K562 (cell line): ENCODE results near the gene SNW1. TPM values are rescaled to one million over a fixed set of nuclear protein-coding genes. Genes with fewer than 3 reads are reported as not detected.

Experiments
- FOS ChIP-seq: IDR thresholded peaks from 3 replicates; pipeline ENCODE4 v1.6.1; 2011; ENCODE audit not compliant: insufficient read length; ENCODE audit errors: extremely low read depth
- GATAD2A ChIP-seq: fragments of 450-650 bp; IDR thresholded peaks from 2 replicates; pipeline ENCODE4 v1.6.1; 2017
- KAT8 ChIP-seq: fragments of 450-650 bp; IDR thresholded peaks from 2 replicates; pipeline ENCODE4 v1.6.1; 2016; ENCODE audit warnings: low read depth, mild to moderate bottlenecking
- NCOA4 ChIP-seq: fragments of 450-650 bp; IDR thresholded peaks from 2 replicates; pipeline ENCODE4 v1.6.1; 2018; ENCODE audit warnings: mild to moderate bottlenecking; ENCODE audit not compliant: partially characterized antibody
- ZNF384 ChIP-seq: IDR thresholded peaks from 2 replicates; pipeline ENCODE4 v1.6.1; 2012; ENCODE audit warnings: low read depth, low read length, improper control_type of control experiment
- polyA plus RNA-seq, 8 experiments: library from polyadenylated mRNA; depleted of rRNA in 4 of 8; stranded (reverse) in 5 of 8; unstranded in 3 of 8; fragments of >200 nt; fragmentation: Nextera tagmentation in 2 of 8; fragmentation: Illumina TruSeq in 1 of 8; extraction: Ambion mirVana in 2 of 8; extraction: Trizol in 1 of 8; gene quantifications; 2 replicates each; pipeline versions ENCODE4 v1.2.1 to v1.2.3, GENCODE V29; 2011 to 2014; ENCODE audit warnings: inconsistent platforms in 1 of 8, missing spikeins in 1 of 8
- total RNA-seq, 7 experiments: library from RNA; depleted of rRNA in 6 of 7; stranded (reverse); fragments of >200 nt in 6 of 7; fragmentation: Illumina TruSeq in 2 of 7; extraction: Trizol in 2 of 7; gene quantifications; 2 replicates each; pipeline versions ENCODE4 v1.2.1 to v1.2.3, GENCODE V29; 2011 to 2021; ENCODE audit warnings: low replicate concordance in 1 of 7
- TF ChIP-seq, protein P1 (sequence below): fragments of 250-450 bp; sonication (Bioruptor Pico); IDR thresholded peaks from 2 replicates; pipeline ENCODE4 v1.8.0; 2022; ENCODE audit warnings: inconsistent platforms
- TF ChIP-seq, protein P2 (sequence below): sonication (generic); formaldehyde crosslinking; IDR thresholded peaks from 2 replicates; pipeline ENCODE4 v1.4.0; 2020; ENCODE audit warnings: mild to moderate bottlenecking, missing genetic modification reagents
- TF ChIP-seq, protein P3 (sequence below), 2 experiments: fragments of 450-650 bp; IDR thresholded peaks; 2 replicates each; pipeline ENCODE4 v1.6.1; 2018; ENCODE audit warnings: mild to moderate bottlenecking in 2 of 2, low read depth in 1 of 2; ENCODE audit not compliant: partially characterized antibody in 2 of 2
- TF ChIP-seq, protein P4 (sequence below): fragments of 450-650 bp; IDR thresholded peaks from 2 replicates; pipeline ENCODE4 v1.6.1; 2018; ENCODE audit not compliant: partially characterized antibody
- TF ChIP-seq, protein P5 (sequence below): fragments of 200-400 bp; formaldehyde crosslinking; IDR thresholded peaks from 2 replicates; pipeline ENCODE4 v1.6.1; 2017; ENCODE audit warnings: mild to moderate bottlenecking, low read depth, low read length, moderate library complexity

The SNW1 gene
- total and polyA plus RNA-seq, 9 of the 15 experiments (the other 6 are each of a cell fraction or from before 2014, with no cell fraction given), result 64.4 to 143 (median 98.2) TPM

DNA sequence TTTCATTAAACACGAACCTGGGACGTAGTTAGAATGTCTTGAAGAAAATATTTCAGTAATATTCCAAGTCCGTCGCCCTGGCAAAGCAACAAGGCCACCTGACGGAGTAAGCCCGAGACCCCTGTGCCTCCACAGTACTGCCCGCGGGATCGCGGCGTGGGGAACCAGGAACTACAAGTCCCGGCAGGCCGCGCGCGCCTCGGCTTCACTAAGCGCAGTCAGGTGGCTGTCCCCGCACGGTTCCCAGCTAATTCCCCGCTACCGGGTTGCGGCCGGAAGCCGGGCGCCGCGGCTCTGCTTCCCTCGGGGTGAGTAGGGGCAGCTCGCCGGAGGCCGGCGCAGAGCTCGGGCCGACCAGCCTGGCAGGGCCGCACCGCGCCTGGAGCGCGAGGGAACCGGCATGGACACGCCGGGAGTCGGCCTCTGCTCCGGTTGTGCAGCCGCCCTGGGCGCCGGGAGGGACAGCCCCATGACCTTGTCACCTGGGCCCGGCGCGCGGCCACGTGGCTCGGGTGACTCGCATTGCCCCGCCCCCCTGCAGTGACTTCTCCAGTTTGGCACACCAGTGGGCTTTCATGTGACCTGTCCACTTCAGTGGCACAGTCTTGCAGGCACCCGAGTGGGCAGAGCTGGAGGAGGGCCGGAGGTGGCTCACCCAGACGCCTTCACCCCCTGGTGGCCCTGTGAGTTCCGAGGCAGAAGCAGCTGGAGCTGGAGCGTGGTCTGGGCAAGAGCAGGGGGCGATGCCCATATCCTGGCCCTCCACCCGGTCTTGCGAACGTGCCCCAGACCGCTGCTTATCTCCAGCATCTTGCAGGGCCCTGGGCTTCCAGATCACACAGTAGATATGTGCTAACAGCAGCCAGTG is 39.1 kb upstream of the SNW1 start, which contains the start of gene ADCK1 (continued):
- TF ChIP-seq, protein P1, sequence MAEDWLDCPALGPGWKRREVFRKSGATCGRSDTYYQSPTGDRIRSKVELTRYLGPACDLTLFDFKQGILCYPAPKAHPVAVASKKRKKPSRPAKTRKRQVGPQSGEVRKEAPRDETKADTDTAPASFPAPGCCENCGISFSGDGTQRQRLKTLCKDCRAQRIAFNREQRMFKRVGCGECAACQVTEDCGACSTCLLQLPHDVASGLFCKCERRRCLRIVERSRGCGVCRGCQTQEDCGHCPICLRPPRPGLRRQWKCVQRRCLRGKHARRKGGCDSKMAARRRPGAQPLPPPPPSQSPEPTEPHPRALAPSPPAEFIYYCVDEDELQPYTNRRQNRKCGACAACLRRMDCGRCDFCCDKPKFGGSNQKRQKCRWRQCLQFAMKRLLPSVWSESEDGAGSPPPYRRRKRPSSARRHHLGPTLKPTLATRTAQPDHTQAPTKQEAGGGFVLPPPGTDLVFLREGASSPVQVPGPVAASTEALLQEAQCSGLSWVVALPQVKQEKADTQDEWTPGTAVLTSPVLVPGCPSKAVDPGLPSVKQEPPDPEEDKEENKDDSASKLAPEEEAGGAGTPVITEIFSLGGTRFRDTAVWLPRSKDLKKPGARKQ (CRISPR knock-in tag), result no peak
- TF ChIP-seq, protein P2, sequence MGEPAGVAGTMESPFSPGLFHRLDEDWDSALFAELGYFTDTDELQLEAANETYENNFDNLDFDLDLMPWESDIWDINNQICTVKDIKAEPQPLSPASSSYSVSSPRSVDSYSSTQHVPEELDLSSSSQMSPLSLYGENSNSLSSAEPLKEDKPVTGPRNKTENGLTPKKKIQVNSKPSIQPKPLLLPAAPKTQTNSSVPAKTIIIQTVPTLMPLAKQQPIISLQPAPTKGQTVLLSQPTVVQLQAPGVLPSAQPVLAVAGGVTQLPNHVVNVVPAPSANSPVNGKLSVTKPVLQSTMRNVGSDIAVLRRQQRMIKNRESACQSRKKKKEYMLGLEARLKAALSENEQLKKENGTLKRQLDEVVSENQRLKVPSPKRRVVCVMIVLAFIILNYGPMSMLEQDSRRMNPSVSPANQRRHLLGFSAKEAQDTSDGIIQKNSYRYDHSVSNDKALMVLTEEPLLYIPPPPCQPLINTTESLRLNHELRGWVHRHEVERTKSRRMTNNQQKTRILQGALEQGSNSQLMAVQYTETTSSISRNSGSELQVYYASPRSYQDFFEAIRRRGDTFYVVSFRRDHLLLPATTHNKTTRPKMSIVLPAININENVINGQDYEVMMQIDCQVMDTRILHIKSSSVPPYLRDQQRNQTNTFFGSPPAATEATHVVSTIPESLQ (CRISPR knock-in tag), result no peak
- TF ChIP-seq, protein P3, sequence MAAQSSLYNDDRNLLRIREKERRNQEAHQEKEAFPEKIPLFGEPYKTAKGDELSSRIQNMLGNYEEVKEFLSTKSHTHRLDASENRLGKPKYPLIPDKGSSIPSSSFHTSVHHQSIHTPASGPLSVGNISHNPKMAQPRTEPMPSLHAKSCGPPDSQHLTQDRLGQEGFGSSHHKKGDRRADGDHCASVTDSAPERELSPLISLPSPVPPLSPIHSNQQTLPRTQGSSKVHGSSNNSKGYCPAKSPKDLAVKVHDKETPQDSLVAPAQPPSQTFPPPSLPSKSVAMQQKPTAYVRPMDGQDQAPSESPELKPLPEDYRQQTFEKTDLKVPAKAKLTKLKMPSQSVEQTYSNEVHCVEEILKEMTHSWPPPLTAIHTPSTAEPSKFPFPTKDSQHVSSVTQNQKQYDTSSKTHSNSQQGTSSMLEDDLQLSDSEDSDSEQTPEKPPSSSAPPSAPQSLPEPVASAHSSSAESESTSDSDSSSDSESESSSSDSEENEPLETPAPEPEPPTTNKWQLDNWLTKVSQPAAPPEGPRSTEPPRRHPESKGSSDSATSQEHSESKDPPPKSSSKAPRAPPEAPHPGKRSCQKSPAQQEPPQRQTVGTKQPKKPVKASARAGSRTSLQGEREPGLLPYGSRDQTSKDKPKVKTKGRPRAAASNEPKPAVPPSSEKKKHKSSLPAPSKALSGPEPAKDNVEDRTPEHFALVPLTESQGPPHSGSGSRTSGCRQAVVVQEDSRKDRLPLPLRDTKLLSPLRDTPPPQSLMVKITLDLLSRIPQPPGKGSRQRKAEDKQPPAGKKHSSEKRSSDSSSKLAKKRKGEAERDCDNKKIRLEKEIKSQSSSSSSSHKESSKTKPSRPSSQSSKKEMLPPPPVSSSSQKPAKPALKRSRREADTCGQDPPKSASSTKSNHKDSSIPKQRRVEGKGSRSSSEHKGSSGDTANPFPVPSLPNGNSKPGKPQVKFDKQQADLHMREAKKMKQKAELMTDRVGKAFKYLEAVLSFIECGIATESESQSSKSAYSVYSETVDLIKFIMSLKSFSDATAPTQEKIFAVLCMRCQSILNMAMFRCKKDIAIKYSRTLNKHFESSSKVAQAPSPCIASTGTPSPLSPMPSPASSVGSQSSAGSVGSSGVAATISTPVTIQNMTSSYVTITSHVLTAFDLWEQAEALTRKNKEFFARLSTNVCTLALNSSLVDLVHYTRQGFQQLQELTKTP (IDR thresholded peaks at IDR 0.05; ENCODE audit: low read depth in 1 of 2, partially characterized antibody in 2 of 2), result peak in 1 of 2 experiments; percentile 79
- no peak for TF ChIP-seq NCOA4
- TF ChIP-seq, protein P4, sequence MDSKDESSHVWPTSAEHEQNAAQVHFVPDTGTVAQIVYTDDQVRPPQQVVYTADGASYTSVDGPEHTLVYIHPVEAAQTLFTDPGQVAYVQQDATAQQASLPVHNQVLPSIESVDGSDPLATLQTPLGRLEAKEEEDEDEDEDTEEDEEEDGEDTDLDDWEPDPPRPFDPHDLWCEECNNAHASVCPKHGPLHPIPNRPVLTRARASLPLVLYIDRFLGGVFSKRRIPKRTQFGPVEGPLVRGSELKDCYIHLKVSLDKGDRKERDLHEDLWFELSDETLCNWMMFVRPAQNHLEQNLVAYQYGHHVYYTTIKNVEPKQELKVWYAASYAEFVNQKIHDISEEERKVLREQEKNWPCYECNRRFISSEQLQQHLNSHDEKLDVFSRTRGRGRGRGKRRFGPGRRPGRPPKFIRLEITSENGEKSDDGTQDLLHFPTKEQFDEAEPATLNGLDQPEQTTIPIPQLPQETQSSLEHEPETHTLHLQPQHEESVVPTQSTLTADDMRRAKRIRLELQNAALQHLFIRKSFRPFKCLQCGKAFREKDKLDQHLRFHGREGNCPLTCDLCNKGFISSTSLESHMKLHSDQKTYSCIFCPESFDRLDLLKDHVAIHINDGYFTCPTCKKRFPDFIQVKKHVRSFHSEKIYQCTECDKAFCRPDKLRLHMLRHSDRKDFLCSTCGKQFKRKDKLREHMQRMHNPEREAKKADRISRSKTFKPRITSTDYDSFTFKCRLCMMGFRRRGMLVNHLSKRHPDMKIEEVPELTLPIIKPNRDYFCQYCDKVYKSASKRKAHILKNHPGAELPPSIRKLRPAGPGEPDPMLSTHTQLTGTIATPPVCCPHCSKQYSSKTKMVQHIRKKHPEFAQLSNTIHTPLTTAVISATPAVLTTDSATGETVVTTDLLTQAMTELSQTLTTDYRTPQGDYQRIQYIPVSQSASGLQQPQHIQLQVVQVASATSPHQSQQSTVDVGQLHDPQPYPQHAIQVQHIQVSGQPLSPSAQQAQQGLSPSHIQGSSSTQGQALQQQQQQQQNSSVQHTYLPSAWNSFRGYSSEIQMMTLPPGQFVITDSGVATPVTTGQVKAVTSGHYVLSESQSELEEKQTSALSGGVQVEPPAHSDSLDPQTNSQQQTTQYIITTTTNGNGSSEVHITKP, result no peak
- TF ChIP-seq KAT8, result no peak
- TF ChIP-seq, protein P5, sequence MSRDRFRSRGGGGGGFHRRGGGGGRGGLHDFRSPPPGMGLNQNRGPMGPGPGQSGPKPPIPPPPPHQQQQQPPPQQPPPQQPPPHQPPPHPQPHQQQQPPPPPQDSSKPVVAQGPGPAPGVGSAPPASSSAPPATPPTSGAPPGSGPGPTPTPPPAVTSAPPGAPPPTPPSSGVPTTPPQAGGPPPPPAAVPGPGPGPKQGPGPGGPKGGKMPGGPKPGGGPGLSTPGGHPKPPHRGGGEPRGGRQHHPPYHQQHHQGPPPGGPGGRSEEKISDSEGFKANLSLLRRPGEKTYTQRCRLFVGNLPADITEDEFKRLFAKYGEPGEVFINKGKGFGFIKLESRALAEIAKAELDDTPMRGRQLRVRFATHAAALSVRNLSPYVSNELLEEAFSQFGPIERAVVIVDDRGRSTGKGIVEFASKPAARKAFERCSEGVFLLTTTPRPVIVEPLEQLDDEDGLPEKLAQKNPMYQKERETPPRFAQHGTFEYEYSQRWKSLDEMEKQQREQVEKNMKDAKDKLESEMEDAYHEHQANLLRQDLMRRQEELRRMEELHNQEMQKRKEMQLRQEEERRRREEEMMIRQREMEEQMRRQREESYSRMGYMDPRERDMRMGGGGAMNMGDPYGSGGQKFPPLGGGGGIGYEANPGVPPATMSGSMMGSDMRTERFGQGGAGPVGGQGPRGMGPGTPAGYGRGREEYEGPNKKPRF, result no peak
- TF ChIP-seq FOS, result no peak
- 0 out of 2 replicates have a peak, but pooled peaks have one; percentile 17 for TF ChIP-seq ZNF384
- TF ChIP-seq GATAD2A, result 0 out of 2 replicates have a peak, but pooled peaks have one; percentile 15
